K562 treated with DMSO at 1 percent for 12 hours (cell line): ENCODE results near the gene EIF1B. TPM values are rescaled to one million over a fixed set of nuclear protein-coding genes. Genes with fewer than 3 reads are reported as not detected.

Source experiments
- total RNA-seq: library from RNA; unstranded; fragments of 300-600 nt; gene quantifications from 2 replicates; pipeline ENCODE4 v1.2.3, GENCODE V29; 2022; ENCODE audit not compliant: insufficient read depth

The EIF1B gene
- total RNA-seq = 120 and 192 TPM in 2 replicates

GRCh38 chr3:40309418-40309924 is at the start of gene EIF1B:
EIF1B (plus strand) TSS chr3:40309707; CDS start chr3:40309942, 235 bp downstream.

Other genes starting within 250 kb of the EIF1B start
- 0.47 and 2.2 TPM in 2 replicates for gene ENTPD3, start 77.5 kb downstream of the EIF1B start, total RNA-seq
- 3,412 and 3,562 TPM in 2 replicates for gene RPL14, start 147.6 kb downstream of the EIF1B start, total RNA-seq
- 1.5 and 7.2 TPM in 2 replicates for gene ZNF619, start 167.4 kb downstream of the EIF1B start, total RNA-seq
- 3.0 and 8.8 TPM in 2 replicates for gene ZNF620, start 196.3 kb downstream of the EIF1B start, total RNA-seq
- 3.6 and 14.6 TPM in 2 replicates for gene ZNF621, start 215.3 kb downstream of the EIF1B start, total RNA-seq